PC-9 (cell line): ENCODE measurements around the gene KCNJ11.

Experiments
- CTCF ChIP-seq: fragments of 200-600 bp; sonication (generic); conservative IDR thresholded peaks from 2 replicates; pipeline ENCODE4 v1.6.1; 2017; ENCODE audit warnings: mixed run types, antibody characterized with exemption, mild to moderate bottlenecking, moderate library complexity
- EZH2 ChIP-seq: fragments of 200-600 bp; sonication (generic); IDR thresholded peaks from 2 replicates; pipeline ENCODE4 v1.8.0; 2017; ENCODE audit warnings: antibody characterized with exemption, low read depth

- TF ChIP-seq CTCF (no peak), EZH2 (no peak)
These were observed 9.0 kb upstream of the KCNJ11 start for GRCh38 chr11:17397311-17398002.
